ENCODE measurements around the gene TMEM150B. TPM values are rescaled to one million over a fixed set of nuclear protein-coding genes. Genes with fewer than 3 reads are reported as not detected.

The TMEM150B gene
- total and polyA plus RNA-seq, 7 experiments from 2014 or later: 0.44 to 10.3 (median 0.71) TPM; not detected in 3

- Histone ChIP-seq H3K27me3 (ENCODE audit: control insufficient read depth in 2 of 2, insufficient read depth in 2 of 2, low read length in 2 of 2) (no peaks in the 10 kb centered on the region), H3K27ac (ENCODE audit: low read depth, low read length) (no peak overlapping the region), H3K4me1 (ENCODE audit: control insufficient read depth in 2 of 2, insufficient read depth in 2 of 2, low read length in 2 of 2) (peaks cover 5 to 10% of the 10 kb centered on the region in 2 donors), H3K9me3 (ENCODE audit: control insufficient read depth in 2 of 3, low read length in 3 of 3) (no peaks in the 10 kb centered on the region), H3K4me3 (ENCODE audit: low read length) (no peak overlapping the region), H3K36me3 (ENCODE audit: control insufficient read depth in 2 of 3, insufficient read depth in 3 of 3, low read length in 3 of 3) (no peaks in the 10 kb centered on the region)
- ChIA-PET POLR2A (interaction anchor here (2.4 kb wide), 1 partner anchor 41 kb away, joined by 11 read pairs; the partner anchor contains the start of gene PPP6R1), CTCF (interaction anchor here (3.0 kb wide), 1 partner anchor 39 kb away, joined by 12 read pairs; the partner anchor contains the start of gene KMT5C)
- DNase-seq: no peak
- Mint-ChIP-seq H3K9me3 (no peaks in the 10 kb centered on the region), H3K4me3 (no peak overlapping the region), H3K27ac (no peak overlapping the region), H3K27me3 (peaks cover 0 to 3% (median 0%) of the 10 kb centered on the region in 5 donors), H3K36me3 (no peaks in the 10 kb centered on the region), H3K4me1 (peaks cover 0 to 11% (median 6%) of the 10 kb centered on the region in 7 donors)
- intact Hi-C loops (cut with micrococcal nuclease): loop anchor here (2.0 to 10.0 kb wide), 4 partner anchors 107 to 418 kb away; partner anchors contain the start of genes TNNT1 (in 1 of the 2) and UBE2S (in 1 of the 2)
- no peak for ATAC-seq
Measured at GRCh38 chr19:55299991-55300390, 25.1 kb downstream of the TMEM150B start.

GRCh38 chr19:55297267-55297666 is 27.9 kb downstream of the TMEM150B start:
- ATAC-seq: no peak
- H3K27me3 ChIP-seq (ENCODE audit: control insufficient read depth in 2 of 2, insufficient read depth in 2 of 2, low read length in 2 of 2): no peaks in the 10 kb centered on the region
- H3K36me3 ChIP-seq (ENCODE audit: control insufficient read depth in 2 of 3, insufficient read depth in 3 of 3, low read length in 3 of 3): no peaks in the 10 kb centered on the region
- H3K4me3 ChIP-seq (ENCODE audit: low read length): no peak overlapping the region
- no peaks in the 10 kb centered on the region for H3K36me3 Mint-ChIP-seq
- H3K4me1 ChIP-seq (ENCODE audit: control insufficient read depth in 2 of 2, insufficient read depth in 2 of 2, low read length in 2 of 2): peaks cover 5 to 10% of the 10 kb centered on the region in 2 donors
- no peak overlapping the region for H3K27ac ChIP-seq (ENCODE audit: low read depth, low read length)
- CTCF ChIA-PET: no interaction called here
- H3K27ac Mint-ChIP-seq: no peak overlapping the region
- H3K9me3 Mint-ChIP-seq: no peaks in the 10 kb centered on the region
- peaks cover 0 to 10% (median 6%) of the 10 kb centered on the region in 7 donors for H3K4me1 Mint-ChIP-seq
- intact Hi-C loops (cut with micrococcal nuclease): no loop called here
- H3K4me3 Mint-ChIP-seq: no peak overlapping the region
- no peaks in the 10 kb centered on the region for H3K9me3 ChIP-seq (ENCODE audit: control insufficient read depth in 2 of 3, low read length in 3 of 3)
- H3K27me3 Mint-ChIP-seq: peaks cover 0 to 3% (median 0%) of the 10 kb centered on the region in 5 donors
- DNase-seq: no peak
- POLR2A ChIA-PET: interaction anchor here (2.4 kb wide), 1 partner anchor 38 kb away, joined by 11 read pairs; the partner anchor contains the start of gene PPP6R1

- POLR2A ChIA-PET: interaction anchor here (1.6 kb wide), 1 partner anchor 34 kb away, joined by 4 read pairs; no protein-coding TSS in a partner anchor
Measured at GRCh38 chr19:55289117-55289796, 35.9 kb downstream of the TMEM150B start.

GRCh38 chr19:55287361-55288079 is 37.6 kb downstream of the TMEM150B start:
- CTCF ChIA-PET: no interaction called here
- peaks cover 0 to 22% (median 16%) of the 10 kb centered on the region in 7 donors for H3K4me1 Mint-ChIP-seq
- intact Hi-C loops (cut with micrococcal nuclease): no loop called here
- H3K27me3 Mint-ChIP-seq: peaks cover 0 to 9% (median 0%) of the 10 kb centered on the region in 5 donors
- Histone ChIP-seq H3K9me3 (ENCODE audit: control insufficient read depth in 2 of 3, low read length in 3 of 3) (no peaks in the 10 kb centered on the region), H3K4me3 (ENCODE audit: low read length) (no peak overlapping the region), H3K36me3 (ENCODE audit: control insufficient read depth in 2 of 3, insufficient read depth in 3 of 3, low read length in 3 of 3) (no peaks in the 10 kb centered on the region), H3K4me1 (ENCODE audit: control insufficient read depth in 2 of 2, insufficient read depth in 2 of 2, low read length in 2 of 2) (no peaks in the 10 kb centered on the region), H3K27me3 (ENCODE audit: control insufficient read depth in 2 of 2, insufficient read depth in 2 of 2, low read length in 2 of 2) (no peaks in the 10 kb centered on the region), H3K27ac (ENCODE audit: low read depth, low read length) (no peak overlapping the region)
- H3K4me3 Mint-ChIP-seq: no peak overlapping the region
- no peak overlapping the region for H3K27ac Mint-ChIP-seq
- POLR2A ChIA-PET: interaction anchor here (1.2 kb wide), 1 partner anchor 28 kb away, joined by 3 read pairs; the partner anchor contains the start of gene PPP6R1
- no peak for ATAC-seq
- no peak for DNase-seq
- H3K36me3 Mint-ChIP-seq: no peaks in the 10 kb centered on the region
- no peaks in the 10 kb centered on the region for H3K9me3 Mint-ChIP-seq

More at GRCh38 chr19:55289117-55289796, 35.9 kb downstream of the TMEM150B start:
- ATAC-seq: no peak
- CTCF ChIA-PET: no interaction called here
- H3K9me3 Mint-ChIP-seq: no peaks in the 10 kb centered on the region
- intact Hi-C loops (cut with micrococcal nuclease): no loop called here
- Histone ChIP-seq H3K4me3 (ENCODE audit: low read length) (no peak overlapping the region), H3K4me1 (ENCODE audit: control insufficient read depth in 2 of 2, insufficient read depth in 2 of 2, low read length in 2 of 2) (no peaks in the 10 kb centered on the region), H3K27ac (ENCODE audit: low read depth, low read length) (no peak overlapping the region), H3K27me3 (ENCODE audit: control insufficient read depth in 2 of 2, insufficient read depth in 2 of 2, low read length in 2 of 2) (no peaks in the 10 kb centered on the region), H3K36me3 (ENCODE audit: control insufficient read depth in 2 of 3, insufficient read depth in 3 of 3, low read length in 3 of 3) (no peaks in the 10 kb centered on the region), H3K9me3 (ENCODE audit: control insufficient read depth in 2 of 3, low read length in 3 of 3) (no peaks in the 10 kb centered on the region)
- H3K4me1 Mint-ChIP-seq: peaks cover 0 to 9% (median 5%) of the 10 kb centered on the region in 7 donors
- no peak for DNase-seq
- no peak overlapping the region for H3K4me3 Mint-ChIP-seq
- no peaks in the 10 kb centered on the region for H3K36me3 Mint-ChIP-seq
- H3K27me3 Mint-ChIP-seq: no peaks in the 10 kb centered on the region
- no peak overlapping the region for H3K27ac Mint-ChIP-seq

GRCh38 chr19:55285229-55285890 is 39.8 kb downstream of the TMEM150B start:
- intact Hi-C loops (cut with micrococcal nuclease): no loop called here
- DNase-seq (no peak), ATAC-seq (no peak)
- Histone ChIP-seq H3K9me3 (ENCODE audit: control insufficient read depth in 2 of 3, low read length in 3 of 3) (no peaks in the 10 kb centered on the region), H3K27ac (ENCODE audit: low read depth, low read length) (no peak overlapping the region), H3K27me3 (ENCODE audit: control insufficient read depth in 2 of 2, insufficient read depth in 2 of 2, low read length in 2 of 2) (no peaks in the 10 kb centered on the region), H3K4me1 (ENCODE audit: control insufficient read depth in 2 of 2, insufficient read depth in 2 of 2, low read length in 2 of 2) (peaks cover 4 to 6% of the 10 kb centered on the region in 2 donors), H3K36me3 (ENCODE audit: control insufficient read depth in 2 of 3, insufficient read depth in 3 of 3, low read length in 3 of 3) (no peaks in the 10 kb centered on the region), H3K4me3 (ENCODE audit: low read length) (no peak overlapping the region)
- H3K4me1 Mint-ChIP-seq: peaks cover 6 to 27% (median 22%) of the 10 kb centered on the region in 7 donors
- ChIA-PET CTCF (interaction anchor here (1.0 kb wide), 1 partner anchor 17 kb away, joined by 3 read pairs; no protein-coding TSS in a partner anchor), POLR2A (no interaction called here)
- no peaks in the 10 kb centered on the region for H3K36me3 Mint-ChIP-seq
- peak overlapping the region in 1 of 9 donors; percentile 8 for H3K27ac Mint-ChIP-seq
- H3K9me3 Mint-ChIP-seq: no peaks in the 10 kb centered on the region
- H3K4me3 Mint-ChIP-seq: peak overlapping the region in 3 of 10 donors; percentile 8 to 62 (median 20)
- H3K27me3 Mint-ChIP-seq: peaks cover 0 to 9% (median 0%) of the 10 kb centered on the region in 5 donors

- ChIA-PET CTCF (no interaction called here), POLR2A (interaction anchor here (8.2 kb wide), 1 partner anchor 27 kb away, joined by 156 read pairs; the partner anchor contains the start of gene PPP6R1)
- intact Hi-C loops (cut with micrococcal nuclease): no loop called here
- no peaks in the 10 kb centered on the region for H3K9me3 Mint-ChIP-seq
- peaks cover 0 to 4% (median 0%) of the 10 kb centered on the region in 5 donors for H3K36me3 Mint-ChIP-seq
- no peak for ATAC-seq
- Histone ChIP-seq H3K27me3 (ENCODE audit: control insufficient read depth in 2 of 2, insufficient read depth in 2 of 2, low read length in 2 of 2) (no peaks in the 10 kb centered on the region), H3K27ac (ENCODE audit: low read depth, low read length) (no peak overlapping the region), H3K4me3 (ENCODE audit: low read length) (no peak overlapping the region), H3K4me1 (ENCODE audit: control insufficient read depth in 2 of 2, insufficient read depth in 2 of 2, low read length in 2 of 2) (peaks cover 6% of the 10 kb centered on the region in 2 donors), H3K36me3 (ENCODE audit: control insufficient read depth in 2 of 3, insufficient read depth in 3 of 3, low read length in 3 of 3) (peaks cover 0 to 3% (median 0%) of the 10 kb centered on the region in 3 experiments), H3K9me3 (ENCODE audit: control insufficient read depth in 2 of 3, low read length in 3 of 3) (no peaks in the 10 kb centered on the region)
- peak overlapping the region in 3 of 10 donors; percentile 20 to 62 (median 32) for H3K4me3 Mint-ChIP-seq
- H3K27me3 Mint-ChIP-seq: peaks cover 0 to 9% (median 0%) of the 10 kb centered on the region in 5 donors
- no peak for DNase-seq
- H3K27ac Mint-ChIP-seq: peak overlapping the region in 1 of 9 donors; percentile 43
- H3K4me1 Mint-ChIP-seq: peaks cover 12 to 35% (median 30%) of the 10 kb centered on the region in 7 donors
Measured at GRCh38 chr19:55284405-55285058, 40.6 kb downstream of the TMEM150B start.

Measured in naive thymus-derived CD4-positive, alpha-beta T cell (primary cell).